ENCODE data around the gene GRID1. TPM values are rescaled to one million over a fixed set of nuclear protein-coding genes. Genes with fewer than 3 reads are reported as not detected.
A peak's percentile ranks its signal among the peaks of the same experiment; 100 is the strongest.

GRID1 gene
- total RNA-seq, 1 donor from 2014 or later, result 16.5 TPM

DNA sequence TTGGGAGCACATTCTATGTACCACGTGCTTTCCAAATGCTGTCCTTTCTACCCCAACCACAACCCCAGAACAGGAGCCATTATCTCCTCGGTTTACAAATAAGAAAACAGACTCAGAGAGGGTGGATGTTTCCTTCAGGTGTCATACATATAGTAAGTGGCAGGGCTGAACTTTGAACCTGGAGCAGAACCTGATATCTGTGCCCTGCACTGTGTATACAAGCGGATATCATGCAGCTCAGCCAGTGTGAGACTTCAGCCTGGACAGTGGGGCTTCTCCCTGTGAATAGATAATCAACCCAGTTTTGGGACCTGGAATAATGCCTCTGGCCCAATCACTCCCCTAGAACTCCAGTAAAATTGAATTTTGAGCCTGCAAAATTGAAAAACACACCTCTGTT, 341.1 kb downstream of the GRID1 start:
- no peak for DNase-seq

- no peak for DNase-seq
Observed at GRCh38 chr10:86024281-86025041, 342.1 kb downstream of the GRID1 start.

- no peak for DNase-seq
Observed at GRCh38 chr10:86023931-86024280, 342.7 kb downstream of the GRID1 start.

DNA sequence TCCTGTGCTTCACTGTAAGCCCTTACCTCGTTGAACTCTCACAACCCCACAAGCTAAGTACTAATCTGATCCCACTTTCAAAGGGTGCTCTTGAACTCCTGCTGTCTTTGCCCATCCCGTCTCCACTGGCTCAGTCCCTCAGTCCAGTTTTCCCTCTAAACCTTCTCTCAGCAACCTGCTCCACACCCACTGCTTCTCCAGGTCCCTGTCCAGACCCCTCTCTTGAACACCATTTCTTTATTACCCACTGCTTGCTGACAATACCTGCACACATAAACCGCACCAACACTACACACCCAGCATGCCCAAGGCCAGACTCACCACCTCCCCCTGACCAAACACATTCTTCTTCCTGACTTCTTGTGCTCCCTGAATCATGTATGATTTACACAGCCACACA, 343.3 kb downstream of the GRID1 start:
- no peak for DNase-seq

GRCh38 chr10:86022906-86023305, 343.7 kb downstream of the GRID1 start:
- DNase-seq, result no peak

- DNase-seq, result no peak
Observed at GRCh38 chr10:86020134-86020533, 346.5 kb downstream of the GRID1 start.

DNA sequence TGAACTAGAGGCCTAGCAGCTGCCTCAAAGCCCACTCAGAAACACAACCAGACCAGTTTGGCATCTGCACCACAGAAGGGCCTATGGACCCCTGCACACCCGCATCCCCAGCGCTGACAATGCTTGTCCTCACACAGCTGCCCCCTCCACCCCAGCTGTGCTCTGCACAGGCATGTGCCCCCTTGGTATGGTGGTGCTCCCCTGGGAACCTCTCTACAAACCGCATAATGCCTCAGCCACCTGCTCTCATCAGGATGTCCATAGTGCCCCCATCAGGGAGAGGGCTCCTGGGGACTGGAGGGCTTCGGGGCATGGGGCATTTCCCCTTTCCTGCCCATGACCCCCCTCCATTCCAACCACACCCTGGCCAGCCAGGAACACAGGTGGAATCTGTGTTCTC, 347.5 kb downstream of the GRID1 start:
- no peak for DNase-seq

- DNase-seq, result no peak
Observed at GRCh38 chr10:86018735-86019058, 347.9 kb downstream of the GRID1 start.

DNA sequence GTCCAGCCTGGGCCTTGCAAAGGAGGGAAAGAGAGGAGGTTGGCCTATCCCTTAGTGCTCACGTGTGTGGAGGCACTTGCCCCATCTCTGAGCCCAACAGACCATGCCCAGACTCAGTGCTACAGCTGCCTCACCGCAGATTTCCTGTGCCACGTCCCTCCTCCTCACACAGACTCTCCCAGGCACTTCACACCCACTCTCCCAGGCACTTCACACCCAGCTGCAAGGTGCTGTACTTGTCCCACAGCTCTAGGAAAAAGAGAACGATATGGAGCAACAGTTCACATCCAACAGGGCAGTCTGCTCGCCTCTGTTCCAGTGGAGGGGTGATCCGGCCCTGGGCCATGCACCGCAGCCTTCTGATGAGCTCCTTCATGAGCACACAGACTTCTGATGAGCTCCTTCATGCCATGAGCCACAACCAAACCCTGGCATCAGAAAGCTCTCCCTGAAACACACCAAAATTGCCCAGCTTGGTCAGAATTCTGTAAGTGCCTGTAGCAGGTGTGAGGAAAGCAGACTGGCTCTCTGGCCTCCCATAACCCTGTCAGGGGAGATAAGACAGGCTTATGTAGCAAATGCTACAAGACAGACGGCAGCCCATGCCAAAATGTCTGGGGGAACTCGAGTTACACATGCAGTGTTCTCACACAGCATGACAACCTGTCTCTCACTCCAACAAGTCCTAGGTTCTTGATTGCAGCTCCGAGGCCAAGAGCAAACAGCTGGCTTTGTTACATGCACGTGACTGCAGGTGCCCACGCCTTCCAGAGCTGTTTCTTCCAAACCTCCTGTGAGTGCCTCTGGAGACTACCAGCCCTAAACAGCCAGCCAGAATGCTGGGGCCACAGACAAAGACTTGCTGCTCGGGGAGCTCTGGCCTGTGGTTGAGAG, 348.5 kb downstream of the GRID1 start:
- peak; percentile 31 for DNase-seq

GRCh38 chr10:86013568-86013967, 353.0 kb downstream of the GRID1 start:
- DNase-seq, result no peak

DNA sequence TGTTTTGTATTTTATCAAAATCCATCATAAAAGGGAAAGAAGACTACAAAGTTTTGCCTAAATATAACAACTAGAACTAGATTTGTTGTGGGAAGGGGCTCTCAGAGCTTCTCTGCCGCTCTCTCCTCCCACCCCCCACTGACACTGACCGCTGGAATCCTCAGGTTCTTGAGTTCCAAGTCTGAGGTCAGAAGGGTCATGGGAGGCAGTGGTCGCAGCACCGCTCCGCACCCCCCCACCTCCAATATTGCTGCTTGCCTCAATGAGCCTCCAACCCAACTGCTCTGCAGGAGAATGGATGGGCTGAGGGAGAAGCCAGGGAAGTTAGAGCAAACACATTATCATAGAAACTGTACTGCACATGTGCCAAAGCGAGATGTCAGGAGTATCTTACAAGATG, 359.4 kb downstream of the GRID1 start:
- DNase-seq, result no peak

DNA sequence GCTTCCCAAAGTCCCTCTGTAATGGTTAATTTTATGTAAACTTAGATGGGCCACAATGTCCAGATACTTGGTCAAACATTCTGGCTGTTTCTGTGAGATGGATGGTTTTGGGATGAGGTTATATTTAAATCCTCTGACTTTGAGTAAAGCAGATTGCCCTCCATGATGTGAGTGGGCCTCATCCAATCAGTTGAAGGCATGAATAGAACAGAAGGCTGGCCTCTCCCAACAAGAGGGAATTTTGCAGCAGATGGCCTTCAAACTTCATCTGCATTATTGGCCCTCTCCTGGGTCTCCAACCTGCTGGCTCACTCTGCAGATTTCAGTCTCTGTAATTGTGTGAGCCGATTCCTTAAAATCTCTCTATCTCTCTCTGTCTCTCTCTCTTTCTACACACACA, 362.3 kb downstream of the GRID1 start:
- DNase-seq, result no peak

DNA sequence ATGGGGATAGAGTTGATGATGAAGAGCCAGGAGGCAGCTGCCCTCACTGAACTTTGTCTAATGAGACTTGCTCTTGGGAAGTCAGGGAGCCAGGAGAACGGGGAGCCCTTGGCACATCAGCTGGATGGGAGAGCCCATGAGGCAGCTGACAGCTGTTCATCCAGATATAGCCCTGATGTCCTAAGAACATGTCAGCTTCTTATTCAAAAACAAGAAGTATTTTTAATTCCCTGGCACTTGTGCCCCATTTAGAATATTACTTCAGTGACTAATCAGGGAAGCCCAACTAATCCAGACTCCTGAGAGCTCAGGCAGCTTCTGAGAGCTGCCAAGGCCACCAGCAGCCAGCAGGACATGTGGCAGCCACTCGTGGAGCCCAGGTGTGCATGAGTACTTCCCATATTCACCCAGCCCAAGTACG, 363.4 kb downstream of the GRID1 start:
- no peak for DNase-seq

- no peak for DNase-seq
Observed at GRCh38 chr10:86001521-86001920, 365.1 kb downstream of the GRID1 start.

- no peak for DNase-seq
Observed at GRCh38 chr10:85997544-85997943, 369.1 kb downstream of the GRID1 start.

- DNase-seq, result no peak
Observed at GRCh38 chr10:85995791-85996190, 370.8 kb downstream of the GRID1 start.

- no peak for DNase-seq
Observed at GRCh38 chr10:85993840-85994507, 372.6 kb downstream of the GRID1 start.

DNA sequence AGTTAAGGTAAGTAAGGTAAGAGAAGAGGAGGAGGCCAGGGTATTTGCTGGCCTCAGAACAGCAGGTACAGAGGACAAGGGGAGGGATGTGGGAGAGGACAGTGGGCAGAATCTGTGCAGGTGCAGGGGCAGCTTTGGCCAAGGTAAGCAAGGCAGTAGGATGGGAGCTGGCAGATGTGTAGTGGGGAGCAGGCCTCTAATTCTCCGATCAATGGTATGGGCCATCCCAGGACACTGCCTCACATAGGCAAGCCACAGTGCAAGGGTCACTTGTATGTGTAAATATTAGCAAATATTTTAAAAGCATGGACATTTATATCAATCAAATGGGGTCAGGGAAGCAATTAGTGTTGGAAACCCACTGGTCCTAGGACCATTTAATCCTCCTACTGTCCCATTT, 373.5 kb downstream of the GRID1 start:
- no peak for DNase-seq

DNA sequence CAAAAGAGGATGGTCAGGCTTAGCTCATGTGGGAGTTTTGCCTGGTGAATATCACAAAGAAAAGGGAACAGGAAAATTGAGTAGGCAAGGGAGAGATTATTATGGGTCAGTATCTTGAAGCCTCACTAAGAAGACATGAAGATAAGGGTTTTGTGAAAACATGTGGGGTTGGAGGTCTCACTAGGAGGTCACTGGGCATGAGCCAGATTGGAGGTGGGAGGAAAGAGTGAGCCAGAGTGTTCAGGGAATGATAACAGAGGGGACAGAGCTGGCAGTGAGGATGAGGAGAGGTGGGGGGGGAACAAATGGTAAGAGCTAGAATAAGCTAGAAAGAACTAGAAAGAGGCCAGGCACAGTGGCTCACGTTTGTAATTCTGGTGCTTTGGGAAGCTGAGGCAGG, 374.3 kb downstream of the GRID1 start:
- no peak for DNase-seq

DNA sequence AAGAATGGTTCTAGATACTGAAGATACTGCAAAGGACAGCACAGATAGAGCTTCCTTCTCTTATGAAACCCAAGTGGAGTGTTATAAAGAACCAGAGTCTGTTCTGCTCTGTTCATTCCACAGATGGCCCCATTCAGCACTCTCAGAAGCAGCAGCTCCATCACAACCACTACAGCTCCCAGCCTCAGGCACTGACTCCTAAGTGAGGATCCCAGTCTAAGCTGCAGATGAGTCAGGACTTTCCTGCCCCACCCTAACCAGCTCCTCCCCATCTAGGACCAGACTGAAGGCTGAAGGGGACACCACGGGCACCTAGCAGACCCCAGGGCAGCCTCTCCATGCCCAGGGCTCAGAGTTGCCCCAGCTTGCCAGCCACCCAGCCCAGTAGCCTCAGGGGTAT, 379.8 kb downstream of the GRID1 start:
- DNase-seq, result no peak

- DNase-seq, result no peak
Observed at GRCh38 chr10:85983051-85983450, 383.5 kb downstream of the GRID1 start.

DNA sequence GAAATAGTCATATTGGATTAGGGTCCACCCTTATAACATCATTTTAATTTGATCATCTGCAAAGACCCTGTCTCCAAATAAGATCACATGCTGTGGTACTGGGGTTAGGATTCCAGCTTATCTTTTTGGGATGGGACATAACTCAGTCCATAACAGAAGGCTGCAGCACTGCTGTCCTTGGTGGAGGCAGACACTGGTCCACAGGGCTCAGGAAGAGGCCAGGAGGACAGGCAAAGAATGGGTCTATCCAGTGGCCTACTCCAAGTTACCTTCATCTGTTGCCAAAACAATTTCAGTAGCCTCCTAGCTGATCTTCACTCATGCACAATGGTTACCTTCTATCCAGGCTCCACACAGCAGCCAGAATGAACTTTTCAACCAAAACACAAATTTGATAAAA, 387.0 kb downstream of the GRID1 start:
- DNase-seq, result no peak
